Activated CD8-positive, alpha-beta T cell treated with anti-CD3 and anti-CD28 coated beads, Interleukin-2, amount 10 ng/mL, durations not matched to agents 7 days and 5 days (primary cell): ENCODE results near the gene FMNL1. TPM values are rescaled to one million over a fixed set of nuclear protein-coding genes. Genes with fewer than 3 reads are reported as not detected.
A peak's percentile ranks its signal among the peaks of the same experiment; 100 is the strongest.

Source experiments
- ATAC-seq: fragments of 150-1000 bp; cut with Tn5 transposase; one replicate; pipeline ENCODE4 v1.10.0; 2021; ENCODE audit warnings: moderate library complexity
- CTCF ChIA-PET: fragments of 350-600 bp; sonication (Branson Sonifier 250); formaldehyde crosslinking; loops from one replicate; lab custom pipeline; 2021; ENCODE audit warnings: antibody characterized with exemption; lab: Charles Lee
- POLR2A ChIA-PET: fragments of 350-600 bp; sonication (Branson Sonifier 250); formaldehyde crosslinking; loops from one replicate; lab custom pipeline; 2021; ENCODE audit warnings: antibody characterized with exemption; lab: Charles Lee
- DNase-seq: peaks from one replicate; pipeline ENCODE4 v3.0.0-alpha.2; 2020
- H3K27ac Mint-ChIP-seq: one replicate; pipeline ENCODE4 v1.8.0; 2021; ENCODE audit warnings: mild to moderate bottlenecking, mixed read lengths
- H3K27me3 Mint-ChIP-seq: one replicate; pipeline ENCODE4 v1.8.0; 2021; ENCODE audit warnings: low read depth, mixed read lengths
- H3K36me3 Mint-ChIP-seq: one replicate; pipeline ENCODE4 v1.8.0; 2021; ENCODE audit warnings: low read depth, mixed read lengths
- H3K4me1 Mint-ChIP-seq: one replicate; pipeline ENCODE4 v1.8.0; 2021; ENCODE audit warnings: low read depth, mixed read lengths
- H3K4me3 Mint-ChIP-seq: one replicate; pipeline ENCODE4 v1.8.0; 2021; ENCODE audit warnings: mild to moderate bottlenecking, mixed read lengths
- H3K9me3 Mint-ChIP-seq: one replicate; pipeline ENCODE4 v1.8.0; 2022; ENCODE audit warnings: mixed read lengths; ENCODE audit not compliant: insufficient read depth
- total RNA-seq, 2 experiments: library from RNA; stranded (reverse); gene quantifications; one replicate each; pipeline ENCODE4 v1.2.3, GENCODE V29; 2021

FMNL1 gene
- total RNA-seq, 2 experiments from 2014 or later = 375 to 395 TPM

DNA sequence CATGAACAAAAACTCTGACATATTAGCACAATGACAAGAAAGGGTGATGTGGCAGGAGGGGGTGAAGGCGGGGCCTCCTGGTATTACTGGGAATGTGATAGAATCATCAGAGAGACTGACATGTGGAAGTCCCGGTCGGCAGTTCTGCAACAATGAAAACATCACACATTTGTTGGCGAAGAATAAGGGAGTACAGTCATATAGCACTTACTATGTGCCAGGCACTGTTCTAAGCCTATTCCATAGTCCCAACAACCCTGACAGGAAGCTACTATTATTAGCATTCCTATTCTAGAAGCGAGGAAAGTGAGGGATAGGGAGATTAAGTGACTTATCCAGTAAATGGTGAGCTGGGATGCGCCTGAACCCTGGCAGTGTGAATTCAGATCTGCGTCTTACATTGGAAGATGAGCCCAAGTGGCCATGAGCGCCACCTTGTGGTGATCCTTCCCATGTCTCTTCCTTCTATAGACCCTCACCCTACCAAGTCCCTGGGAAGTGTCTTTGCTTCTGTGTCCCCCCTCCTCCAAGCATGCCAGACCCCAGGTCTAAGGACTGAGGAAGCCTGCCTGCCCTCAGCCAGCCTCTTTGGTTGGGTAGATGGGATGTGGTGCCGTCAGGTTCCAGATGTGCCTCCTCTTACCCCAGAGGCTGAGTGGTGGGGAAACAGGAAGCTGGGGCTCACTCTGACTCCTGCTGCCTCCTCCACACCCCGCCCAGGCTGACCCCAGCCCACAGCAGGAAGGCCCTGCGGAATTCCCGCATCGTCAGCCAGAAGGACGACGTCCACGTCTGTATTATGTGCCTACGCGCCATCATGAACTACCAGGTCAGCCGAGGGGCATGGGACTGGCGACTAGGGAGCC is 14.0 kb downstream of the FMNL1 start:
- Mint-ChIP-seq H3K27ac (peak overlapping the region; percentile 60), H3K9me3 (no peaks in the 10 kb centered on the region), H3K4me1 (peaks cover 62% of the 10 kb centered on the region), H3K27me3 (no peaks in the 10 kb centered on the region), H3K4me3 (no peak overlapping the region), H3K36me3 (peaks cover 77% of the 10 kb centered on the region)
- DNase-seq = peak; percentile 86
- CTCF ChIA-PET = interaction anchor here (0.6 to 12.9 kb wide), 18 partner anchors 8 to 149 kb away, joined by 3 to 410 read pairs (median 10); partner anchors contain the start of genes ACBD4, FMNL1 and MAP3K14
- POLR2A ChIA-PET = interaction anchor here (0.8 to 2.5 kb wide), 8 partner anchors 8 to 174 kb away, joined by 3 to 16 read pairs (median 9); partner anchors contain the start of gene FMNL1
- peak; percentile 68 for ATAC-seq

DNA sequence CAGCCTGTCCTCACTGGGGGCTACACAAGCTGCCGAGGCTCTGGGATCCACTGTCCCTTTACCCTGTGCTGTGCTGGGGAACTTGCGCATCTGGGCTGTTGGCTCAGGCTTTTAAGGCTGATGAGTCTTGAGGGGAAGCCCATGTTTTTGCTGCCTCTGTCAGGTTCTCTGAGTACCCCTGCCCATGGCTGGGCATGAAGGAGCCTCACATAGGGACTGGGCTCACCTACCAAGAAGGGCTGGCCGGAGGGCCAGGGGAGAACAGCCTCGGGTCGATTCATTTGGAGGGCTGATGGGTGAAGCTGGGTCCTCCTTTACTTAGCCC is 14.6 kb downstream of the FMNL1 start:
- ChIA-PET POLR2A (interaction anchor here (0.8 to 2.5 kb wide), 5 partner anchors 8 to 17 kb away, joined by 3 to 16 read pairs (median 14); partner anchors contain the start of gene FMNL1), CTCF (interaction anchor here (1.8 to 12.9 kb wide), 9 partner anchors 9 to 149 kb away, joined by 4 to 410 read pairs (median 13); partner anchors contain the start of genes ACBD4 and FMNL1)
- ATAC-seq (no peak), DNase-seq (no peak)
- H3K4me1 Mint-ChIP-seq = peaks cover 58% of the 10 kb centered on the region
- H3K4me3 Mint-ChIP-seq = no peak overlapping the region
- H3K9me3 Mint-ChIP-seq = no peaks in the 10 kb centered on the region
- peaks cover 81% of the 10 kb centered on the region for H3K36me3 Mint-ChIP-seq
- no peaks in the 10 kb centered on the region for H3K27me3 Mint-ChIP-seq
- H3K27ac Mint-ChIP-seq = no peak overlapping the region

GRCh38 chr17:45237686-45238085 is 16.0 kb downstream of the FMNL1 start:
- H3K4me1 Mint-ChIP-seq = peaks cover 48% of the 10 kb centered on the region
- POLR2A ChIA-PET = interaction anchor here (0.8 to 2.2 kb wide), 2 partner anchors 11 to 16 kb away, joined by 3 to 7 read pairs; partner anchors contain the start of gene FMNL1

DNA sequence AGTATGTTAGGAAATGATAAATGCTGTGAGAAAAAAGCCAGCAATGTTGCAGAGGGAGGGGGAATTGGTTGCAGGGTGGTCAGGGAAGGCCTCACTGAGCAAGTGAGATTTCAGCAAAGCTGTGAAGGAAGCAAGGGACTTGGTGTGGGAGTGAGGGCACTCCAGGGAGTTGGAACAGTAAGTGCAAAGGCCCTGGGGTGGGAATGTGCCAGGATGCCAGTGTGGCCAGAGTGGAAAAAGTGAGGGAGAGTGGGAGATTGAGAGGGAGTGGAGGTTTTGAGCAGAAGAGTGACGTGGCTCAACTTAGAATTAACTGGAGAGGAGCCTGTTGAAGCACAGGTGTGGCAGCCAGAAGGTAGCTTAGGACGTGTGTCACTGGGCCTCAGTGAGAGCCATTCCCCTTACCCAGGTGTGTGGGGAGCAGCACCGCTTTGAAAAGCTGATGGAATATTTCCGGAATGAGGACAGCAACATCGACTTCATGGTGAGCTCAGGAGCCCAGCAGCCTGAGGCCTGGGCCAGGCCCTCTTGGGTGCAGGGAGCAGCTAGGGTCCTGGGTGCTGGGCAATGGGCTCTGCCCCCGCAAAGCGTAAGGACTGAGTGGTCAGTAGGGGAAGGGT is 16.6 kb downstream of the FMNL1 start:
- POLR2A ChIA-PET = interaction anchor here (0.8 to 2.2 kb wide), 4 partner anchors 9 to 20 kb away, joined by 3 to 7 read pairs (median 3); partner anchors contain the start of gene FMNL1
- Mint-ChIP-seq H3K36me3 (peaks cover 83% of the 10 kb centered on the region), H3K4me1 (peaks cover 48% of the 10 kb centered on the region), H3K27me3 (no peaks in the 10 kb centered on the region), H3K4me3 (no peak overlapping the region), H3K27ac (peak overlapping the region; percentile 39), H3K9me3 (no peaks in the 10 kb centered on the region)
- DNase-seq (no peak), ATAC-seq (no peak)
- CTCF ChIA-PET = interaction anchor here (1.0 to 12.9 kb wide), 2 partner anchors 9 to 18 kb away, joined by 3 to 410 read pairs; partner anchors contain the start of gene FMNL1

More at GRCh38 chr17:45237686-45238085, 16.0 kb downstream of the FMNL1 start:
- Mint-ChIP-seq H3K27ac (peak overlapping the region; percentile 39), H3K27me3 (no peaks in the 10 kb centered on the region), H3K4me3 (no peak overlapping the region), H3K9me3 (no peaks in the 10 kb centered on the region), H3K36me3 (peaks cover 81% of the 10 kb centered on the region)
- DNase-seq (no peak), ATAC-seq (no peak)
- CTCF ChIA-PET = interaction anchor here (3.4 to 12.9 kb wide), 2 partner anchors 10 to 18 kb away, joined by 44 to 410 read pairs; partner anchors contain the start of gene FMNL1

DNA sequence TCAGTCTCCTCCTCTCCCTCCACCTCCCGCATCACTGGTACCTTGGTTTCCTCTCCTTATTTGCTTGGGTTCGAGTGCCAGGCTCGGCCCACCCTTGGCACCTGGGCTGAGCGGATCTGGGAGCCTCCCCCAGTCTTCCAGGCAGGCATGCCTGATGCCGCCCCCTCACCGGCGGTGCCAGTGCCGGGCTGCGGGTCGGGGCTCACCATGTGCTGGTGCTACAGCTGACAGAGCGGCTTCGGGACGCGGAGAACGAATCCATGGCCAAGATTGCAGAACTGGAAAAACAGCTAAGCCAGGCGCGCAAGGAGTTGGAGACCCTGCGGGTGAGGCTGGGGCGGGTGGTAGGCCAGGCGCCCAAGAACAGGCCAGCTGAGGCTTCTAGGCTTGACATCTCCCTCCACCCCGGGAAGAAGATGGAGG is 19.2 kb downstream of the FMNL1 start:
- Mint-ChIP-seq H3K27ac (peak overlapping the region; percentile 49), H3K36me3 (peaks cover 84% of the 10 kb centered on the region)
- CTCF ChIA-PET = interaction anchor here (0.6 to 1.3 kb wide), 2 partner anchors 103 to 106 kb away, joined by 3 read pairs; partner anchors contain the start of gene ACBD4

DNA sequence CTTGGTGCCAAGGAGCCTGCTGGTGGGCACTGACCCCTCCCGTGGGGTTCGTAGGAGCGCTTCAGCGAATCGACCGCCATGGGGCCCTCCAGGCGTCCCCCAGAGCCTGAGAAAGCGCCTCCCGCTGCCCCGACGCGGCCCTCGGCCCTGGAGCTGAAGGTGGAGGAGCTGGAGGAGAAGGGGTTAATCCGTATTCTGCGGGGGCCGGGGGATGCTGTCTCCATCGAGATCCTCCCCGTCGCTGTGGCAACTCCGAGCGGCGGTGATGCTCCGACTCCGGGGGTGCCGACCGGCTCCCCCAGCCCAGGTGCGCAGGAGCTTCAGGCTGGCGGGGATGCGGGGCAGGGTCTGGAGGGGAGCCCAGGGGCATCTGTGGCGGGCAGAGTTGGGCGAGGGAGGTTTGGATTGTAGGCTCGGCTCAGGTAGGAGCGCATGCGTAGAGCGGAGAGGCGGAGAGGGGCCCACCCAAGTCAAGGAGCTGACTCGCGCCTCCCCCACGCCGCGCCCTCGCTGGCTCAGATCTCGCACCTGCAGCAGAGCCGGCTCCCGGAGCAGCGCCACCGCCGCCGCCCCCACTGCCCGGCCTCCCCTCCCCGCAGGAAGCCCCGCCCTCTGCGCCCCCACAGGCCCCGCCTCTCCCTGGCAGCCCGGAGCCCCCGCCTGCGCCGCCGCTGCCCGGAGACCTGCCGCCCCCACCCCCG is 19.8 kb downstream of the FMNL1 start:
- ATAC-seq (no peak), DNase-seq (no peak)
- Mint-ChIP-seq H3K4me1 (peaks cover 48% of the 10 kb centered on the region), H3K4me3 (no peak overlapping the region), H3K36me3 (peaks cover 84% of the 10 kb centered on the region), H3K9me3 (no peaks in the 10 kb centered on the region), H3K27ac (no peak overlapping the region), H3K27me3 (no peaks in the 10 kb centered on the region)
- ChIA-PET CTCF (interaction anchor here (1.3 to 2.6 kb wide), 2 partner anchors 23 to 106 kb away, joined by 3 to 16 read pairs; partner anchors contain the start of gene ACBD4), POLR2A (interaction anchor here (1.0 to 1.1 kb wide), 4 partner anchors 9 to 19 kb away, joined by 3 to 5 read pairs (median 4); no protein-coding TSS in a partner anchor)

More for the DNA sequence above, 19.2 kb downstream of the FMNL1 start:
- Mint-ChIP-seq H3K9me3 (no peaks in the 10 kb centered on the region), H3K27me3 (no peaks in the 10 kb centered on the region), H3K4me3 (no peak overlapping the region), H3K4me1 (peaks cover 43% of the 10 kb centered on the region)
- ATAC-seq (no peak), DNase-seq (no peak)
- POLR2A ChIA-PET = interaction anchor here (0.6 to 1.1 kb wide), 5 partner anchors 9 to 71 kb away, joined by 3 to 4 read pairs (median 3); no protein-coding TSS in a partner anchor

DNA sequence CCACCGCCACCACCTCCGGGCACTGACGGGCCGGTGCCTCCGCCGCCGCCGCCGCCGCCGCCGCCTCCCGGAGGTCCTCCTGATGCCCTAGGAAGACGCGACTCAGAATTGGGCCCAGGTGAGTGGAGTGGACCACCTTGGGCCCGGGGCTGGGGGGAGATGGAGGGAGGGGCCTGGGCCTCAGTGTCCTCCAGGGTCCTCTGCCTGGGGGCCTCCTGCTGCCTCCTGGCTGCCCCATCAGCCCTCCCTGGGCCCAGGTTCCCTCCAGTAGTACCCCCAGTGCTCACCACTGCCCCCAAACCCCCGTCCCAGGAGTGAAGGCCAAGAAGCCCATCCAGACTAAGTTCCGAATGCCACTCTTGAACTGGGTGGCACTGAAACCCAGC is 20.3 kb downstream of the FMNL1 start:
- DNase-seq (no peak), ATAC-seq (no peak)
- no peak overlapping the region for H3K4me3 Mint-ChIP-seq
- POLR2A ChIA-PET = interaction anchor here (1.1 to 1.6 kb wide), 2 partner anchors 16 to 21 kb away, joined by 3 to 5 read pairs; no protein-coding TSS in a partner anchor
- CTCF ChIA-PET = interaction anchor here (2.6 kb wide), 1 partner anchor 23 kb away, joined by 16 read pairs; no protein-coding TSS in a partner anchor
- H3K9me3 Mint-ChIP-seq = no peaks in the 10 kb centered on the region
- peaks cover 53% of the 10 kb centered on the region for H3K4me1 Mint-ChIP-seq
- peak overlapping the region; percentile 62 for H3K27ac Mint-ChIP-seq
- no peaks in the 10 kb centered on the region for H3K27me3 Mint-ChIP-seq
- H3K36me3 Mint-ChIP-seq = peaks cover 87% of the 10 kb centered on the region

DNA sequence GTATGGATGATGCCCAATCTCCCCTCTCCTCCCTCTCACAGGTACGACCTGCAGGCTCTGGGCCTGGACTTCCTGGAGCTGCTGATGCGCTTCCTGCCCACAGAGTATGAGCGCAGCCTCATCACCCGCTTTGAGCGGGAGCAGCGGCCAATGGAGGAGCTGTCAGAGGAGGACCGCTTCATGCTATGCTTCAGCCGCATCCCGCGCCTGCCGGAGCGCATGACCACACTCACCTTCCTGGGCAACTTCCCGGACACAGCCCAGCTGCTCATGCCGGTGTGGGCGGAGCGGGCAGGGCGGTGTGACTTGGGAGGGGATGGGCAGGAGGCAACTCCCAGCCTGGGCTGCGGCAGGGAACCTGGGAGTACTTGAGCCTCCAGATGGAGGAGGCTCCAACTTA is 22.1 kb downstream of the FMNL1 start:
- no peak for DNase-seq
- Mint-ChIP-seq H3K27me3 (no peaks in the 10 kb centered on the region), H3K9me3 (no peaks in the 10 kb centered on the region), H3K4me1 (peaks cover 56% of the 10 kb centered on the region), H3K36me3 (peaks cover 78% of the 10 kb centered on the region), H3K4me3 (no peak overlapping the region), H3K27ac (no peak overlapping the region)
- ChIA-PET CTCF (interaction anchor here (1.3 to 2.6 kb wide), 2 partner anchors 9 to 25 kb away, joined by 7 to 16 read pairs; no protein-coding TSS in a partner anchor), POLR2A (interaction anchor here (1.2 to 1.6 kb wide), 3 partner anchors 15 to 19 kb away, joined by 3 to 4 read pairs (median 4); no protein-coding TSS in a partner anchor)
- no peak for ATAC-seq

DNA sequence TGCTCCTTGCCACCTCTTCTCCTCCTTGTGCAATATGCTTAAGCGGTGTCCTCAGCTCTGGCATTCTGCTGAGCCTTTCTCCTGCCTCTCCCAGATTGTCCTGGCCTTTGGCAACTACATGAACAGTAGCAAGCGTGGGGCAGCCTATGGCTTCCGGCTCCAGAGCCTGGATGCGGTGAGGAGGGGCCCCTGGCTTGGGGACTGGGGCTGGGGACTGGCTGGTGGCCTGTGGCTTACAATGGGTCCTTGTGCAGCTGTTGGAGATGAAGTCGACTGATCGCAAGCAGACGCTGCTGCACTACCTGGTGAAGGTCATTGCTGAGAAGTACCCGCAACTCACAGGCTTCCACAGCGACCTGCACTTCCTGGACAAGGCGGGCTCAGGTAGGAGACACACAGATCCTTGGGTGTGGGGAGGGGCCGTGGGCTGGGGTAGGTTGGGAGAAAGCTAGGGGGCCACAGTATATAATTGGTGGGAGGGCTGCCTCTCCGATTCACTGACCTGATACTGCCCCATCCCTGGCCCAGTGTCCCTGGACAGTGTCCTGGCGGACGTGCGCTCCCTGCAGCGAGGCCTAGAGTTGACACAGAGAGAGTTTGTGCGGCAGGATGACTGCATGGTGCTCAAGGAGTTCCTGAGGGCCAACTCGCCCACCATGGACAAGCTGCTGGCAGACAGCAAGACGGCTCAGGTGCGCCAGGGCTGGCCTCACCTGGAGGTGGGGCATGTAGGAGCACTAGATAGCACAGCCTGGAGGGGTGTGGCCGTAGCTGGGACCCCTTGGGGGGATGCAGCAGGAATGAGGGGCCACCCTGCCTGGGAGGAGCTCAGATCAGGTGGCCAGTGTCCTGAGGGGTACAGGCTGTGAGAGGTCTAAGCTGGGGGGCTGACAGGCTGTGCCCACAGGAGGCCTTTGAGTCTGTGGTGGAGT is 23.3 kb downstream of the FMNL1 start:
- POLR2A ChIA-PET = interaction anchor here (0.9 to 4.7 kb wide), 6 partner anchors 11 to 26 kb away, joined by 3 to 132 read pairs (median 4); partner anchors contain the start of gene FMNL1
- H3K4me3 Mint-ChIP-seq = no peak overlapping the region
- peaks cover 62% of the 10 kb centered on the region for H3K4me1 Mint-ChIP-seq
- H3K27ac Mint-ChIP-seq = peak overlapping the region; percentile 97
- DNase-seq (no peak), ATAC-seq (no peak)
- no peaks in the 10 kb centered on the region for H3K9me3 Mint-ChIP-seq
- CTCF ChIA-PET = interaction anchor here (0.8 to 5.3 kb wide), 4 partner anchors 9 to 110 kb away, joined by 3 to 44 read pairs (median 22); partner anchors contain the start of gene ACBD4
- no peaks in the 10 kb centered on the region for H3K27me3 Mint-ChIP-seq
- H3K36me3 Mint-ChIP-seq = peaks cover 72% of the 10 kb centered on the region
